Dendritic cell treated with granulocyte-macrophage colony-stimulating factor and Interleukin-4, amounts not matched to agents 40 ng/mL and 50 ng/mL, for 4 days (primary cell): ENCODE results near the gene HCRTR1.

Experiments
- H3K27ac Mint-ChIP-seq: one replicate; pipeline ENCODE4 v1.8.0; 2022; ENCODE audit warnings: mild to moderate bottlenecking, mixed read lengths
- H3K27me3 Mint-ChIP-seq: one replicate; pipeline ENCODE4 v1.8.0; 2022; ENCODE audit warnings: mild to moderate bottlenecking, mixed read lengths
- H3K36me3 Mint-ChIP-seq: one replicate; pipeline ENCODE4 v1.8.0; 2022; ENCODE audit warnings: low read depth, mixed read lengths
- H3K4me1 Mint-ChIP-seq: one replicate; pipeline ENCODE4 v1.8.0; 2022; ENCODE audit warnings: low read depth, mixed read lengths
- H3K4me3 Mint-ChIP-seq: one replicate; pipeline ENCODE4 v1.8.0; 2022; ENCODE audit warnings: mild to moderate bottlenecking, moderate library complexity, mixed read lengths
- H3K9me3 Mint-ChIP-seq: one replicate; pipeline ENCODE4 v1.8.0; 2022; ENCODE audit warnings: mixed read lengths
- intact Hi-C: fragments of 100-400 bp; cut with micrococcal nuclease; formaldehyde crosslinking; loops from one replicate; pipeline ENCODE4 v1.15.0; 2022

HCRTR1 gene

GRCh38 chr1:31673433-31673832, 55.9 kb downstream of the HCRTR1 start:
- intact Hi-C loops: no loop called here
- H3K9me3 Mint-ChIP-seq: no peaks in the 10 kb centered on the region
- no peak overlapping the region for H3K27ac Mint-ChIP-seq

GRCh38 chr1:31674626-31675025, 57.1 kb downstream of the HCRTR1 start:
- no peaks in the 10 kb centered on the region for H3K9me3 Mint-ChIP-seq
- peaks cover 32% of the 10 kb centered on the region for H3K27me3 Mint-ChIP-seq
- H3K4me3 Mint-ChIP-seq: no peak overlapping the region
- H3K4me1 Mint-ChIP-seq: peaks cover 9% of the 10 kb centered on the region
- intact Hi-C loops: no loop called here
- no peak overlapping the region for H3K27ac Mint-ChIP-seq
- no peaks in the 10 kb centered on the region for H3K36me3 Mint-ChIP-seq

More at GRCh38 chr1:31673433-31673832, 55.9 kb downstream of the HCRTR1 start:
- H3K36me3 Mint-ChIP-seq: no peaks in the 10 kb centered on the region
- H3K4me1 Mint-ChIP-seq: peaks cover 13% of the 10 kb centered on the region
- H3K4me3 Mint-ChIP-seq: no peak overlapping the region
- peaks cover 39% of the 10 kb centered on the region for H3K27me3 Mint-ChIP-seq

GRCh38 chr1:31675161-31675560, 57.7 kb downstream of the HCRTR1 start:
- H3K9me3 Mint-ChIP-seq: no peaks in the 10 kb centered on the region
- H3K36me3 Mint-ChIP-seq: no peaks in the 10 kb centered on the region
- intact Hi-C loops: no loop called here
- no peak overlapping the region for H3K4me3 Mint-ChIP-seq
- peaks cover 27% of the 10 kb centered on the region for H3K27me3 Mint-ChIP-seq
- H3K27ac Mint-ChIP-seq: no peak overlapping the region
- H3K4me1 Mint-ChIP-seq: peaks cover 3% of the 10 kb centered on the region

- H3K4me3 Mint-ChIP-seq: no peak overlapping the region
- intact Hi-C loops: no loop called here
- H3K27me3 Mint-ChIP-seq: peaks cover 23% of the 10 kb centered on the region
Measured at GRCh38 chr1:31675756-31676155, 58.3 kb downstream of the HCRTR1 start.

More at GRCh38 chr1:31675756-31676155, 58.3 kb downstream of the HCRTR1 start:
- Mint-ChIP-seq H3K9me3 (no peaks in the 10 kb centered on the region), H3K4me1 (no peaks in the 10 kb centered on the region), H3K27ac (no peak overlapping the region), H3K36me3 (no peaks in the 10 kb centered on the region)
